Left cardiac atrium (tissue), 4 donors: ENCODE results near the gene TIPRL. TPM values are rescaled to one million over a fixed set of nuclear protein-coding genes. Genes with fewer than 3 reads are reported as not detected.
A peak's percentile ranks its signal among the peaks of the same experiment; 100 is the strongest.
"Not testable (repeated sequence)": the region's sequence is repeated elsewhere in the genome, so short reads cannot be mapped to it uniquely, and the experiment has no call there.

Experiments
- ATAC-seq, 2 donors: fragments of 200-7000 bp; cut with Tn5 transposase; one replicate each; pipeline ENCODE4 v1.9.1; 2020; ENCODE audit warnings: mild to moderate bottlenecking in 2 of 2, moderate library complexity in 2 of 2
- DNase-seq: peaks from one replicate; pipeline ENCODE4 v3.0.0-alpha.2; 2020
- intact Hi-C, 2 donors: fragments of 100-400 bp; cut with DNase I; formaldehyde crosslinking; loops; one replicate each; pipeline versions ENCODE4 v1.14.1 to v1.15.1; 2022 to 2023
- total RNA-seq, 2 donors: library from RNA; stranded (reverse); fragmentation: NEBNext Ultra II Directional; extraction: Animal tissue kit (Norgen Biotek cat#: 25700); gene quantifications; one replicate each; pipeline ENCODE4 v1.2.1, GENCODE V29; 2021
- donor health status: DM: no; HTN: yes; CAD: no.
- donor health status: DM: no; HTN: yes; CAD: no; lungs with severe emphysema.
- donor health status: DM: yes; HTN: yes; CAD: no.
- donor health status: Dilated cardiomyopathy.

TIPRL gene
- total RNA-seq, 2 donors from 2014 or later = 22.8 to 28.8 TPM

GRCh38 chr1:168154707-168155106 is 24.1 kb upstream of the TIPRL start:
- ATAC-seq, DNase-seq, intact Hi-C loops: not testable (repeated sequence)

GRCh38 chr1:168155910-168156309 is 22.9 kb upstream of the TIPRL start:
- DNase-seq (no peak), ATAC-seq (no peak)
- intact Hi-C loops = no loop called here

GRCh38 chr1:168157638-168158037 is 21.1 kb upstream of the TIPRL start:
- ATAC-seq = no peak

GRCh38 chr1:168159251-168159650 is 19.5 kb upstream of the TIPRL start:
- ATAC-seq = no peak
- no peak for DNase-seq
- intact Hi-C loops = no loop called here

More at GRCh38 chr1:168157638-168158037, 21.1 kb upstream of the TIPRL start:
- DNase-seq = no peak
- intact Hi-C loops = no loop called here

- ATAC-seq = no peak
- intact Hi-C loops = no loop called here
These were observed 18.8 kb upstream of the TIPRL start for GRCh38 chr1:168159979-168160378.

GRCh38 chr1:168161459-168161858 is 17.3 kb upstream of the TIPRL start:
- intact Hi-C loops = no loop called here
- no peak for ATAC-seq
- DNase-seq = no peak

More at GRCh38 chr1:168159979-168160378, 18.8 kb upstream of the TIPRL start:
- DNase-seq = no peak

- DNase-seq (no peak), ATAC-seq (no peak)
- intact Hi-C loops = no loop called here
These were observed 15.1 kb upstream of the TIPRL start for GRCh38 chr1:168163670-168164069.

- intact Hi-C loops = no loop called here
- ATAC-seq (no peak), DNase-seq (no peak)
These were observed 14.0 kb upstream of the TIPRL start for GRCh38 chr1:168164771-168165170.

GRCh38 chr1:168167806-168168205 is 11.0 kb upstream of the TIPRL start:
- ATAC-seq = no peak
- intact Hi-C loops = no loop called here
- no peak for DNase-seq

GRCh38 chr1:168170564-168171508 is 7.9 kb upstream of the TIPRL start:
- DNase-seq (no peak), ATAC-seq (no peak)
- intact Hi-C loops = no loop called here

GRCh38 chr1:168172250-168172915 is 6.4 kb upstream of the TIPRL start:
- intact Hi-C loops = no loop called here
- DNase-seq (no peak), ATAC-seq (no peak)

- intact Hi-C loops = loop anchor here in 1 of 2 donors (2.0 kb wide), 1 partner anchor 51 kb away; no protein-coding TSS in a partner anchor
- DNase-seq (no peak), ATAC-seq (peak in 1 of 2 donors; percentile 1)
These were observed 530 bp upstream of the TIPRL start for GRCh38 chr1:168178227-168178637.

GRCh38 chr1:168179438-168180147 is 831 bp downstream of the TIPRL start:
- DNase-seq = no peak
- peak in 1 of 2 donors; percentile 6 for ATAC-seq
- intact Hi-C loops = loop anchor here in 1 of 2 donors (2.0 kb wide), 1 partner anchor 49 kb away; no protein-coding TSS in a partner anchor

- no peak for DNase-seq
- intact Hi-C loops = no loop called here
- no peak for ATAC-seq
These were observed 1.4 kb downstream of the TIPRL start for GRCh38 chr1:168180148-168180524.

- DNase-seq, intact Hi-C loops, ATAC-seq: not testable (repeated sequence)
These were observed 2.4 kb downstream of the TIPRL start for GRCh38 chr1:168181063-168181720.

- no peak for ATAC-seq
- no peak for DNase-seq
- intact Hi-C loops = no loop called here
These were observed 8.4 kb downstream of the TIPRL start for GRCh38 chr1:168187177-168187576.

- DNase-seq = no peak
- intact Hi-C loops = no loop called here
- no peak for ATAC-seq
These were observed 11.6 kb downstream of the TIPRL start for GRCh38 chr1:168190403-168190802.

GRCh38 chr1:168195199-168196135 is 16.7 kb downstream of the TIPRL start:
- intact Hi-C loops = no loop called here
- DNase-seq = no peak
- no peak for ATAC-seq
